Lower leg skin (tissue), 4 donors: ENCODE results near the gene MUSK. TPM values are rescaled to one million over a fixed set of nuclear protein-coding genes. Genes with fewer than 3 reads are reported as not detected.

Source experiments
- DNase-seq, 2 donors: peaks; one replicate each; pipeline ENCODE4 v3.0.0-alpha.2; 2019; ENCODE audit warnings: low spot score in 2 of 2
- H3K4me3 ChIP-seq: fragments of 200-600 bp; sonication (generic); 2 replicates; pipeline ENCODE4 v1.5.1; 2017; ENCODE audit warnings: mild to moderate bottlenecking, low read depth; ENCODE audit not compliant: poor library complexity, severe bottlenecking
- CTCF ChIP-seq, 3 donors: fragments of 450-650 bp; IDR thresholded peaks; one replicate each; pipeline ENCODE4 v1.5.1; 2016; ENCODE audit warnings: antibody characterized with exemption in 3 of 3, mild to moderate bottlenecking in 3 of 3, moderate library complexity in 2 of 3
- POLR2A ChIP-seq, 2 donors: fragments of 450-650 bp; IDR thresholded peaks; one replicate each; pipeline ENCODE4 v1.6.1; 2016 to 2017; ENCODE audit warnings: antibody characterized with exemption in 2 of 2, mild to moderate bottlenecking in 1 of 2, moderate library complexity in 1 of 2
- WGBS, 2 donors: methylation state at CpG; one replicate each; pipeline ENCODE4 v1.1.5; 2018; 5-methylcytosine and 5-hydroxymethylcytosine counted together
- intact Hi-C: fragments of 100-400 bp; cut with DNase I; formaldehyde crosslinking; loops from one replicate; pipeline ENCODE4 v1.15.0; 2023; ENCODE audit warnings: low total_unique reads
- total RNA-seq, 4 donors: library from RNA; depleted of rRNA; stranded (reverse); fragments of >200 nt; gene quantifications; one replicate each; pipeline ENCODE4 v1.1.0, GENCODE V29; 2016

The MUSK gene
- total RNA-seq, 4 donors from 2014 or later: 0.23 to 4.7 (median 0.68) TPM

GRCh38 chr9:110775724-110776123 is 107.1 kb downstream of the MUSK start:
- DNase-seq: no peak
- intact Hi-C loops: no loop called here
- TF ChIP-seq POLR2A (IDR thresholded peaks at IDR 0.05) (no peak), CTCF (IDR thresholded peaks at IDR 0.05) (no peak)
- no peak overlapping the region for H3K4me3 ChIP-seq
- WGBS, 2 donors: 75 to 78% methylated on average over 5 of the region's 5 CpGs

GRCh38 chr9:110776221-110776620 is 107.6 kb downstream of the MUSK start:
- 49 to 52% methylated on average over 1 of the region's 1 CpG for WGBS, 2 donors
- no peak overlapping the region for H3K4me3 ChIP-seq
- intact Hi-C loops: no loop called here
- TF ChIP-seq CTCF (IDR thresholded peaks at IDR 0.05) (no peak), POLR2A (IDR thresholded peaks at IDR 0.05) (no peak)
- DNase-seq: no peak

GRCh38 chr9:110777196-110777875 is 108.7 kb downstream of the MUSK start:
- no peak for DNase-seq
- TF ChIP-seq CTCF (IDR thresholded peaks at IDR 0.05): no peak
- TF ChIP-seq POLR2A (IDR thresholded peaks at IDR 0.05): no peak
- no peak overlapping the region for H3K4me3 ChIP-seq
- intact Hi-C loops: no loop called here
- 40 to 49% methylated on average over 5 of the region's 5 CpGs for WGBS, 2 donors

- no peak for TF ChIP-seq POLR2A (IDR thresholded peaks at IDR 0.05)
- no peak for TF ChIP-seq CTCF (IDR thresholded peaks at IDR 0.05)
- H3K4me3 ChIP-seq: no peak overlapping the region
- intact Hi-C loops: no loop called here
- no peak for DNase-seq
Measured at GRCh38 chr9:110777876-110778215, 109.3 kb downstream of the MUSK start.

GRCh38 chr9:110782701-110783100 is 114.1 kb downstream of the MUSK start:
- no peak for TF ChIP-seq CTCF (IDR thresholded peaks at IDR 0.05)
- TF ChIP-seq POLR2A (IDR thresholded peaks at IDR 0.05): no peak
- intact Hi-C loops: no loop called here
- no peak for DNase-seq
- WGBS, 2 donors: 93 to 96% methylated on average over 5 of the region's 5 CpGs
- H3K4me3 ChIP-seq: no peak overlapping the region

GRCh38 chr9:110784309-110784708 is 115.7 kb downstream of the MUSK start:
- no peak overlapping the region for H3K4me3 ChIP-seq
- WGBS, 2 donors: 68 to 87% methylated on average over 1 of the region's 1 CpG
- DNase-seq: no peak
- intact Hi-C loops: no loop called here
- TF ChIP-seq CTCF (IDR thresholded peaks at IDR 0.05) (no peak), POLR2A (IDR thresholded peaks at IDR 0.05) (no peak)
